Effector memory CD4-positive, alpha-beta T cell (primary cell): ENCODE results near the gene ACSF3.

Experiments
- DNase-seq, 3 donors: peaks; one replicate each; pipeline ENCODE4 v3.0.0-alpha.2; 2020
- H3K27ac ChIP-seq: 2 replicates; pipeline ENCODE4 v1.7.0; 2013; ENCODE audit warnings: mild to moderate bottlenecking, low read length, moderate library complexity; ENCODE audit not compliant: insufficient read depth, poor library complexity, severe bottlenecking
- H3K27me3 ChIP-seq: replicated peaks from 2 replicates; pipeline ENCODE4 v1.7.0; 2013; ENCODE audit warnings: mild to moderate bottlenecking, low read length; ENCODE audit not compliant: insufficient read depth, control insufficient read depth, poor library complexity, severe bottlenecking
- H3K36me3 ChIP-seq: 2 replicates; pipeline ENCODE4 v1.7.0; 2013; ENCODE audit warnings: mild to moderate bottlenecking, low read length, moderate library complexity; ENCODE audit not compliant: control insufficient read depth, insufficient read depth
- H3K4me1 ChIP-seq: 2 replicates; pipeline ENCODE4 v1.7.0; 2013; ENCODE audit warnings: low read length, mild to moderate bottlenecking; ENCODE audit not compliant: control insufficient read depth, insufficient read depth, poor library complexity, severe bottlenecking
- H3K4me3 ChIP-seq: 2 replicates; pipeline ENCODE4 v1.7.0; 2013; ENCODE audit warnings: low read length, low read depth, mild to moderate bottlenecking; ENCODE audit not compliant: insufficient read depth, poor library complexity, severe bottlenecking
- H3K9me3 ChIP-seq: 2 replicates; pipeline ENCODE4 v1.7.0; 2013; ENCODE audit warnings: mild to moderate bottlenecking, low read length, moderate library complexity; ENCODE audit not compliant: control insufficient read depth

Gene ACSF3

DNA sequence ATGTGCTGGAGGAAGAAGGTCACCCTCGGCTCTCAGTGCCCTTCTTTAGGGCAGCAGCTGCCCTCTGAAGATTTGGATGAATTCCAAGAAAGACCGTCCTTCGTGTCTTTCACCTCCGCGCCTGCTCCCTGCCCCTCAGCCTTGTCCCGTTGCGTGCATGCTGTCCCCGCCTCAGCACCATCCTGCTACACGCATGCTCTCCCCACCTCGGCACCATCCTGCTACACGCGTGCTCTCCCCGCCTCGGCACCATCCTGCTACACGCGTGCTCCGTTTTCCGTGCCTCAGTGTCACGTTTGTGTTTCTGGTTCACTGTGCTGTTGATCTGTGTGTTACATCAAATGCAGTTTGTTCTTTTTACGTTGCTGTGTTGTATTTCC, 13.5 kb downstream of the ACSF3 start:
- Histone ChIP-seq H3K27me3 (no peaks in the 10 kb centered on the region), H3K4me3 (no peak overlapping the region), H3K36me3 (peaks cover 74% of the 10 kb centered on the region), H3K9me3 (no peaks in the 10 kb centered on the region), H3K4me1 (no peaks in the 10 kb centered on the region), H3K27ac (no peak overlapping the region)
- no peak for DNase-seq

DNA sequence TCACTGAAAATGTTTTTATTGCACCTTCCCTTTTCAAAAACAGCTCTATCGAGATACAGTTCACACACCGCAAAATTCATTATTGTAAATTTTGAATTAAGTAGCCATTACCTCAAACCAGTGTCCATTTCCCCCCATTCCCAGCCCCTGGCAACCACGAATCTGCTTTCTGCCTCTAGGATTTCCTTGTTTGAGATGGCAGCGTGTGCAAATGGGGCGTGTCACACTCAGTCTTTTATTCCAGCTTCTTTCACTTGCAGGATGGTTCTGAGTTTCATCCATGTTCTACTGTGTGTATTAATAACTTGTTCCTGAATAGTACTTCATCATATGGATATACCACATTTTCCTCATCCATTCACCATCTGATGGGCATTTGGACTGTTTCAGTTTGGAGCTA, 14.8 kb downstream of the ACSF3 start:
- H3K27me3 ChIP-seq, result no peaks in the 10 kb centered on the region
- H3K36me3 ChIP-seq, result peaks cover 72% of the 10 kb centered on the region

DNA sequence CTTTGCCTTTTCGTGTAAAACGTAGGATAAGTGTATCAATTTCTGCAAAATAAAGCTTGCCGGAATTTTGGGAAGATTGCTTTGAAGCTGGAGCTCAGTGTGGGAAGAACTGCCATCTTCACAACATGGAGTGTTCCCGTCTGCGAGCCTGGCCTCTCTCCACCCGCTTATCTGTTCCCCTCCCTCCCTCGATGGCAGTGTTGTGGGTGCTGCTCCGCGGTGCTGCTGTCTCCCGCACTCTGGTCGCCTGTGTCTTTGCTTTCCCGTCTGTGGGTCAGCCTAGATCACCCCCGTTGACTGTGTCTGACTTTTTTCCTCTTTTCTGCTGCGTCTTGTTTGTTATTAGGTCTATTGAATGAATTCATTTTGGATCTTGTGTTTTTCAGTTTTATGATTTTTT, 17.0 kb downstream of the ACSF3 start:
- no peak overlapping the region for H3K4me3 ChIP-seq
- H3K27ac ChIP-seq, result no peak overlapping the region
- no peak for DNase-seq
- peaks cover 19% of the 10 kb centered on the region for H3K4me1 ChIP-seq
- no peaks in the 10 kb centered on the region for H3K9me3 ChIP-seq
- H3K36me3 ChIP-seq, result peaks cover 53% of the 10 kb centered on the region
- H3K27me3 ChIP-seq, result no peaks in the 10 kb centered on the region

More for the DNA sequence above, 14.8 kb downstream of the ACSF3 start:
- Histone ChIP-seq H3K4me1 (peaks cover 1% of the 10 kb centered on the region), H3K27ac (no peak overlapping the region), H3K4me3 (no peak overlapping the region), H3K9me3 (no peaks in the 10 kb centered on the region)
- no peak for DNase-seq

DNA sequence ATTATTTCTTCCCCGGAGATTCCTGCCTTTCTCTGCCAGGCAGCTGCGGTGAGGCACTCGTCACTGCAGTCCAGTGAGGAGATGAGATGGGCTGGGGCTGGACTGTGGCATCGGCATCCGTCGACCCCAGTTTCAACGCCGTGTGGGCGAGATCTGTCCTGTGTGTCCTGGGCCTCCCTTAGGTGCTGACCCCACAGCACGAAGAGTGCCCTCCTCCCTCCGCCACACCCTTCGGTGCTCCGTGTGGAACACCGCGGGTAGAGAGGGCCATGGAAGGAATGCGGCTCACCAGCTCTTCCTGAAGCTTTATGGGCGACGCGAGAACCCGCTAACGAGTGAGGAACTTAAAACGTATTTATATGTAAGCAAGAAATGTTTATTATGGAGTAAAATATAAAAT, 17.6 kb downstream of the ACSF3 start:
- Histone ChIP-seq H3K36me3 (peaks cover 47% of the 10 kb centered on the region), H3K9me3 (no peaks in the 10 kb centered on the region), H3K4me1 (peaks cover 26% of the 10 kb centered on the region), H3K27ac (no peak overlapping the region), H3K27me3 (no peaks in the 10 kb centered on the region), H3K4me3 (no peak overlapping the region)
- DNase-seq, result no peak

- peaks cover 43% of the 10 kb centered on the region for H3K36me3 ChIP-seq
Observed at GRCh38 chr16:89112377-89113151, 18.9 kb downstream of the ACSF3 start.

GRCh38 chr16:89113152-89113547, 19.5 kb downstream of the ACSF3 start:
- DNase-seq, result no peak
- Histone ChIP-seq H3K9me3 (no peaks in the 10 kb centered on the region), H3K27me3 (no peaks in the 10 kb centered on the region), H3K36me3 (peaks cover 46% of the 10 kb centered on the region), H3K27ac (peak overlapping the region; percentile 21), H3K4me3 (no peak overlapping the region), H3K4me1 (peaks cover 30% of the 10 kb centered on the region)

More at GRCh38 chr16:89112377-89113151, 18.9 kb downstream of the ACSF3 start:
- Histone ChIP-seq H3K27ac (peak overlapping the region; percentile 21), H3K4me3 (no peak overlapping the region), H3K4me1 (peaks cover 30% of the 10 kb centered on the region), H3K9me3 (no peaks in the 10 kb centered on the region), H3K27me3 (no peaks in the 10 kb centered on the region)
- no peak for DNase-seq

- Histone ChIP-seq H3K36me3 (peaks cover 47% of the 10 kb centered on the region), H3K4me3 (no peak overlapping the region), H3K27ac (peak overlapping the region; percentile 21), H3K27me3 (no peaks in the 10 kb centered on the region), H3K4me1 (peaks cover 30% of the 10 kb centered on the region), H3K9me3 (no peaks in the 10 kb centered on the region)
- DNase-seq, result no peak
Observed at GRCh38 chr16:89113661-89114060, 20.0 kb downstream of the ACSF3 start.

DNA sequence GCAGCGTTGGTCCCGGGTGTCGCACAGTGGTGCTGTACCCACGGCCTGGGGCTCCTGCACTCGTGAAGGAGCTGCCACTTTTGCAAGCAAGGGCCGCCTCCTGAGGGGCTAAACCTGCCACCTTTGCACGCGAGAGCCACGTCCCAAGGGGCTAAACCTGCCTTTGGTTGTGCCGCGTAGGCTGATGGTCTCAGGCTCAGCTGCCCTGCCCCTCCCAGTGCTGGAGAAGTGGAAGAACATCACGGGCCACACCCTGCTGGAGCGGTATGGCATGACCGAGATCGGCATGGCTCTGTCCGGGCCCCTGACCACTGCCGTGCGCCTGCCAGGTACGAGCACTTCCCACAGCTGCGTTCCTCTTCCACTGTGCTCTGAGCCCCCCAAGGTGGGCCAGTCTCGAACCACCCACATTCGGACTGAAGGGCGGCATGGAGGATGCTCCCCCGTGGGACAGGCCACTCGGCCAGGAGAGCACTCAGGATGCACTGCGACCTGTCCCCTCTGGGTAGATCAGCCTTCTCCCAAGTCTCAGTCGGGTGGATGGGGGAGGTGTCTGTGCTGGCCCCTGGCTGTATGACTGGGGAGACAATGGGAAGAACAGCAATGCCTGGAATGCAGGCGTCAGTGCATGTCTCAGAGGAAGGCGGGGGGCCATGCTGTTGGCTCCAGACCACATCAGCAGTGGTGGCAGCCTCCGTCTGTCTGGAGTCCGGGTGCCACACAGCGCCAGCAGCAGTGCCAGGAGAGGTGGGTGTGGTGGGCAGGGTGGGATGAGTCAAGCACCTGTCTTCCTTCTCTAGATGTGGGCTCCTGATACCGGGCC, 20.7 kb downstream of the ACSF3 start:
- Histone ChIP-seq H3K4me3 (peak overlapping the region; percentile 1), H3K36me3 (peaks cover 45% of the 10 kb centered on the region), H3K27me3 (no peaks in the 10 kb centered on the region), H3K4me1 (peaks cover 30% of the 10 kb centered on the region), H3K27ac (peak overlapping the region; percentile 81), H3K9me3 (no peaks in the 10 kb centered on the region)
- DNase-seq, result peak in 2 of 3 donors; percentile 19 to 33

GRCh38 chr16:89115216-89115861, 21.7 kb downstream of the ACSF3 start:
- H3K4me1 ChIP-seq, result peaks cover 30% of the 10 kb centered on the region
- peak overlapping the region; percentile 81 for H3K27ac ChIP-seq
- H3K27me3 ChIP-seq, result no peaks in the 10 kb centered on the region
- H3K4me3 ChIP-seq, result peak overlapping the region; percentile 8
- H3K36me3 ChIP-seq, result peaks cover 47% of the 10 kb centered on the region
- H3K9me3 ChIP-seq, result no peaks in the 10 kb centered on the region
- peak; percentile 84 to 92 (median 87) for DNase-seq
